Hepatocyte (in vitro differentiated cells): ENCODE data around the gene CRABP1.

Experiments used
- EZH2 ChIP-seq: fragments of 200-600 bp; sonication (generic); IDR thresholded peaks from 2 replicates; pipeline ENCODE4 v1.6.1; 2016; ENCODE audit warnings: antibody characterized with exemption, mild to moderate bottlenecking, borderline replicate concordance
- EZH2phosphoT487 ChIP-seq: fragments of 200-600 bp; sonication (generic); IDR thresholded peaks from one replicate; pipeline ENCODE4 v1.6.1; 2018; ENCODE audit warnings: antibody characterized with exemption, mild to moderate bottlenecking, low read depth, moderate library complexity; ENCODE audit not compliant: unreplicated experiment, severe bottlenecking
- TF ChIP-seq, protein P1 (sequence below): fragments of 200-600 bp; sonication (generic); IDR thresholded peaks from 2 replicates; pipeline ENCODE4 v1.5.1; 2016; ENCODE audit warnings: antibody characterized with exemption, mild to moderate bottlenecking; ENCODE audit not compliant: poor library complexity

DNA sequence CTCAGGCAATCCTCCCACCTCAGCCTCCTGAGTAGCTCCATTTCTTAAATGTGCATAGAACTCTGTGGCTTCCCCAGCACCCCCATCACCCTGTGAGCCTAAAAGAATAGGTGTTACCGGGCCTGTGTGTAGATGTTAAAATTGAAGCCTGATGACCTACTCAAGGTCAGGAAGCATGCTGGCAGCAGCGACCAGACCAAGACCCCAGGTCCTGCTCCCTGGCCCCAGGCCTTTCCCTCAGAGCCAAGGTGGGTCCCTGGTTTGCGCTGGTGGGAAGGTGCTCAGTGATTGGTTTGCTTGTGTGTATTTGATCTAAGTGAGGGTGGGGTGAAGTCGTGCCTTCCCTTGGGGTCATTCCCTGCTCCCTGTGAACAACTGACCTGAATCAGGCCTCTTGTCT, 18.4 kb upstream of the CRABP1 start:
- no peak for TF ChIP-seq EZH2
- TF ChIP-seq, protein P1, sequence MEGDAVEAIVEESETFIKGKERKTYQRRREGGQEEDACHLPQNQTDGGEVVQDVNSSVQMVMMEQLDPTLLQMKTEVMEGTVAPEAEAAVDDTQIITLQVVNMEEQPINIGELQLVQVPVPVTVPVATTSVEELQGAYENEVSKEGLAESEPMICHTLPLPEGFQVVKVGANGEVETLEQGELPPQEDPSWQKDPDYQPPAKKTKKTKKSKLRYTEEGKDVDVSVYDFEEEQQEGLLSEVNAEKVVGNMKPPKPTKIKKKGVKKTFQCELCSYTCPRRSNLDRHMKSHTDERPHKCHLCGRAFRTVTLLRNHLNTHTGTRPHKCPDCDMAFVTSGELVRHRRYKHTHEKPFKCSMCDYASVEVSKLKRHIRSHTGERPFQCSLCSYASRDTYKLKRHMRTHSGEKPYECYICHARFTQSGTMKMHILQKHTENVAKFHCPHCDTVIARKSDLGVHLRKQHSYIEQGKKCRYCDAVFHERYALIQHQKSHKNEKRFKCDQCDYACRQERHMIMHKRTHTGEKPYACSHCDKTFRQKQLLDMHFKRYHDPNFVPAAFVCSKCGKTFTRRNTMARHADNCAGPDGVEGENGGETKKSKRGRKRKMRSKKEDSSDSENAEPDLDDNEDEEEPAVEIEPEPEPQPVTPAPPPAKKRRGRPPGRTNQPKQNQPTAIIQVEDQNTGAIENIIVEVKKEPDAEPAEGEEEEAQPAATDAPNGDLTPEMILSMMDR, result no peak
- no peak for TF ChIP-seq EZH2phosphoT487
